Spleen (tissue), 13 donors: ENCODE data around the gene NAE1. TPM values are rescaled to one million over a fixed set of nuclear protein-coding genes. Genes with fewer than 3 reads are reported as not detected.

Experiments used
- DNase-seq: peaks from one replicate; pipeline ENCODE4 v3.0.0-alpha.2; 2020
- H3K27ac ChIP-seq, 8 donors: fragments of 200-600 bp; sonication (generic) in 7 of 8; 1 replicate in 4 of 8; 2 replicates in 4 of 8; pipeline versions ENCODE4 v1.5.0 to v1.8.0; 2016 to 2021; ENCODE audit warnings: inconsistent platforms in 4 of 8, mild to moderate bottlenecking in 4 of 8, moderate library complexity in 1 of 8
- H3K27me3 ChIP-seq, 7 donors: fragments of 200-600 bp; sonication (generic) in 6 of 7; replicated peaks in 1 of 7; 1 replicate in 4 of 7; 2 replicates in 3 of 7; pipeline versions ENCODE4 v1.5.0 to v1.8.0; 2016 to 2021; ENCODE audit warnings: inconsistent platforms in 3 of 7, mild to moderate bottlenecking in 1 of 7
- H3K36me3 ChIP-seq, 6 donors: fragments of 200-600 bp; sonication (generic) in 5 of 6; 1 replicate in 4 of 6; 2 replicates in 2 of 6; pipeline versions ENCODE4 v1.5.0 to v1.8.0; 2016 to 2021; ENCODE audit warnings: inconsistent platforms in 2 of 6
- H3K4me1 ChIP-seq, 6 donors: fragments of 200-600 bp; sonication (generic) in 5 of 6; 1 replicate in 3 of 6; 2 replicates in 3 of 6; pipeline versions ENCODE4 v1.5.0 to v1.8.0; 2016 to 2021; ENCODE audit warnings: inconsistent platforms in 3 of 6
- H3K4me3 ChIP-seq, 8 donors: fragments of 200-600 bp; sonication (generic) in 7 of 8; 1 replicate in 4 of 8; 2 replicates in 4 of 8; pipeline versions ENCODE4 v1.5.0 to v1.8.0; 2016 to 2021; ENCODE audit warnings: inconsistent platforms in 4 of 8, mild to moderate bottlenecking in 4 of 8, moderate library complexity in 2 of 8
- H3K9me3 ChIP-seq, 8 donors: fragments of 200-600 bp; sonication (generic) in 7 of 8; 1 replicate in 4 of 8; 2 replicates in 4 of 8; pipeline versions ENCODE4 v1.5.0 to v1.8.0; 2016 to 2021; ENCODE audit warnings: inconsistent platforms in 4 of 8
- CTCF ChIP-seq, 11 experiments: fragments of 200-600 bp in 7 of 11; fragments of 450-650 bp in 4 of 11; sonication (generic) in 4 of 11; IDR thresholded peaks in 8 of 11; conservative IDR thresholded peaks in 3 of 11; 1 replicate in 7 of 11; 2 replicates in 4 of 11; pipeline versions ENCODE4 v1.4.0 to v1.8.0; 2016 to 2021; ENCODE audit warnings: antibody characterized with exemption in 11 of 11, inconsistent platforms in 4 of 11, mild to moderate bottlenecking in 1 of 11
- POLR2A ChIP-seq, 3 donors: fragments of 450-650 bp; IDR thresholded peaks; one replicate each; pipeline ENCODE4 v1.5.1; 2017; ENCODE audit warnings: antibody characterized with exemption in 3 of 3, mild to moderate bottlenecking in 1 of 3
- POLR2AphosphoS5 ChIP-seq, 3 donors: sonication (generic); formaldehyde crosslinking; IDR thresholded peaks; one replicate each; pipeline ENCODE4 v1.5.1; 2017; ENCODE audit warnings: antibody characterized with exemption in 3 of 3
- WGBS, 5 donors: extraction: QIAGEN DNeasy Blood & Tissue Kit in 3 of 5; methylation state at CpG; one replicate each; pipeline versions ENCODE4 v1.1.5 to v1.1.7; 2013 to 2018; 5-methylcytosine and 5-hydroxymethylcytosine counted together
- intact Hi-C: fragments of 100-400 bp; cut with DNase I; formaldehyde crosslinking; loops from one replicate; pipeline ENCODE4 v1.15.0; 2023; ENCODE audit warnings: low total_unique reads
- long read RNA-seq, 2 donors: transcript quantifications; one replicate each; lab custom pipeline, GENCODE V29; 2026
- polyA plus RNA-seq, 3 donors: library from polyadenylated mRNA; stranded (reverse); fragments of 200-250 nt; gene quantifications; one replicate each; pipeline ENCODE4 v1.2.1, GENCODE V29; 2013
- total RNA-seq, 7 donors: library from RNA; depleted of rRNA in 3 of 7; stranded (reverse); fragments of >200 nt in 3 of 7; fragmentation: NEBNext Ultra II Directional in 4 of 7; extraction: Animal tissue kit (Norgen Biotek cat#: 25700) in 4 of 7; gene quantifications; one replicate each; pipeline versions ENCODE4 v1.1.0 to v1.2.1, GENCODE V29; 2016 to 2021
- donor health status: healthy with polysubstance abuse.
- donor health status: DM: no; HTN: no; CAD: no; lungs with moderate emphysema.
- donor health status: DM: no; HTN: no; CAD: no.
- donor health status: Bipolar disorder and iron deficiency.
- donor health status: healthy.
- donor health status: DM: no; HTN: no; CAD: no.
- donor health status: DM: yes; HTN: yes; CAD: no.

The NAE1 gene
- total RNA-seq (10 to 100 TPM; 32.4 to 51.4 (median 44.5) TPM), polyA plus RNA-seq (10 to 100 TPM; 29.7 to 31.0 (median 29.9) TPM)
- long read RNA-seq, donor 1, partial matches to known transcripts: 5 of 9 reads
- long read RNA-seq, donor 1, other reads (novel, unspliced or antisense): 0 of 9 reads
- long read RNA-seq, donor 2, transcript NAE1-201 (20 exons, 1,837 nt): major isoform, 5 of 12 reads
- long read RNA-seq, donor 2, partial matches to known transcripts: 7 of 12 reads
- long read RNA-seq, donor 2, other reads (novel, unspliced or antisense): 0 of 12 reads

- H3K4me3 ChIP-seq: peak within 1 kb of the TSS; percentile 61 to 96 (median 78)
- intact Hi-C loops: no loop called here
- H3K27ac ChIP-seq: peak within 1 kb of the TSS; percentile 72 to 92 (median 88)
- H3K27me3 ChIP-seq: peaks cover 0 to 6% (median 0%) of the 10 kb centered on the region in 7 donors
- peaks cover 10 to 51% (median 27%) of the 10 kb centered on the region in 6 donors for H3K4me1 ChIP-seq
- H3K9me3 ChIP-seq: no peaks in the 10 kb centered on the region
- peaks cover 0 to 28% (median 16%) of the 10 kb centered on the region in 6 donors for H3K36me3 ChIP-seq
- WGBS, 5 donors: 1 to 2% (median 1%) methylated on average over 17 to 84 of the region's 84 CpGs
- TF ChIP-seq POLR2AphosphoS5 (IDR thresholded peaks at IDR 0.05) (peak; percentile 97), CTCF (IDR thresholded peaks at IDR 0.05 in 8 of 11, conservative IDR thresholded peaks at IDR 0.05 in 3 of 11) (peak; percentile 84 to 99 (median 98)), POLR2A (IDR thresholded peaks at IDR 0.05) (peak in 2 of 3 donors; percentile 10 to 56)
- DNase-seq: peak; percentile 97
Observed at GRCh38 chr16:66830422-66831404, at the start of gene NAE1. TSS of gene NAE1 (minus strand) at chr16:66830976. CDS start at chr16:66830899, 77 bp downstream.

GRCh38 chr16:66878067-66878466, 47.3 kb upstream of the NAE1 start:
- Histone ChIP-seq H3K4me3 (no peak overlapping the region), H3K27me3 (no peaks in the 10 kb centered on the region), H3K36me3 (no peaks in the 10 kb centered on the region), H3K9me3 (no peaks in the 10 kb centered on the region), H3K4me1 (peaks cover 3 to 60% (median 36%) of the 10 kb centered on the region in 6 donors), H3K27ac (no peak overlapping the region)
- TF ChIP-seq POLR2A (IDR thresholded peaks at IDR 0.05): no peak
- no peak for TF ChIP-seq POLR2AphosphoS5 (IDR thresholded peaks at IDR 0.05)
- TF ChIP-seq CTCF (IDR thresholded peaks at IDR 0.05 in 8 of 11, conservative IDR thresholded peaks at IDR 0.05 in 3 of 11): no peak
- DNase-seq: no peak
- intact Hi-C loops: no loop called here
- WGBS, 5 donors: 26 to 37% (median 32%) methylated on average over 5 of the region's 5 CpGs

- H3K27ac ChIP-seq: peak overlapping the region in 6 of 8 donors; percentile 33 to 85 (median 70)
- TF ChIP-seq CTCF (IDR thresholded peaks at IDR 0.05 in 8 of 11, conservative IDR thresholded peaks at IDR 0.05 in 3 of 11) (peak in 1 of 11 experiments; percentile 23), POLR2AphosphoS5 (IDR thresholded peaks at IDR 0.05) (no peak)
- H3K4me3 ChIP-seq: no peak overlapping the region
- WGBS, 5 donors: 67 to 88% (median 73%) methylated on average over 1 of the region's 1 CpG
- intact Hi-C loops: no loop called here
- H3K36me3 ChIP-seq: no peaks in the 10 kb centered on the region
- DNase-seq: no peak
- H3K27me3 ChIP-seq: no peaks in the 10 kb centered on the region
- H3K4me1 ChIP-seq: peaks cover 6 to 44% (median 25%) of the 10 kb centered on the region in 6 donors
- no peaks in the 10 kb centered on the region for H3K9me3 ChIP-seq
Observed at GRCh38 chr16:66874079-66874775, 43.5 kb upstream of the NAE1 start.
